CD4-positive, alpha-beta T cell (primary cell): ENCODE measurements around the gene ARL8B. TPM values are rescaled to one million over a fixed set of nuclear protein-coding genes. Genes with fewer than 3 reads are reported as not detected.

Source experiments
- ATAC-seq: fragments of 200-7000 bp; cut with Tn5 transposase; one replicate; pipeline ENCODE4 v1.10.0; 2022; ENCODE audit warnings: mild to moderate bottlenecking; ENCODE audit not compliant: poor library complexity
- CTCF ChIA-PET: fragments of 350-600 bp; sonication (Branson Sonifier 250); formaldehyde crosslinking; loops from one replicate; lab custom pipeline; 2021; ENCODE audit warnings: antibody characterized with exemption, inconsistent platforms; lab: Charles Lee
- POLR2A ChIA-PET: fragments of 350-600 bp; sonication (Branson Sonifier 250); formaldehyde crosslinking; loops from one replicate; lab custom pipeline; 2021; ENCODE audit warnings: antibody characterized with exemption, inconsistent platforms; lab: Charles Lee
- DNase-seq, 14 experiments: peaks; one replicate each; pipeline ENCODE4 v3.0.0-alpha.2; 2013 to 2020; ENCODE audit warnings: mixed read lengths in 2 of 14
- H3K27ac ChIP-seq, 2 donors: one replicate each; pipeline versions ENCODE4 v1.5.1 to v1.7.0; 2013; ENCODE audit warnings: low read length in 2 of 2, low read depth in 1 of 2, mild to moderate bottlenecking in 1 of 2
- H3K27me3 ChIP-seq, 2 experiments: 1 replicate in 1 of 2; 2 replicates in 1 of 2; pipeline versions ENCODE4 v1.6.1 to v1.7.0; 2013; ENCODE audit warnings: low read length in 2 of 2, control low read depth in 1 of 2, mild to moderate bottlenecking in 1 of 2, moderate library complexity in 1 of 2; ENCODE audit not compliant: insufficient read depth in 2 of 2, control insufficient read depth in 1 of 2
- H3K36me3 ChIP-seq: one replicate; pipeline ENCODE4 v1.6.1; 2013; ENCODE audit warnings: low read length, control low read depth; ENCODE audit not compliant: insufficient read depth
- H3K4me1 ChIP-seq: one replicate; pipeline ENCODE4 v1.6.1; 2013; ENCODE audit warnings: low read length, control low read depth; ENCODE audit not compliant: insufficient read depth
- H3K4me3 ChIP-seq: one replicate; pipeline ENCODE4 v1.5.1; 2013; ENCODE audit warnings: mild to moderate bottlenecking, low read length, moderate library complexity
- H3K9me3 ChIP-seq, 2 experiments: 1 replicate in 1 of 2; 2 replicates in 1 of 2; pipeline versions ENCODE4 v1.6.1 to v1.7.0; 2013; ENCODE audit warnings: low read length in 2 of 2, mild to moderate bottlenecking in 2 of 2, control low read depth in 1 of 2, moderate library complexity in 1 of 2; ENCODE audit not compliant: control insufficient read depth in 1 of 2, insufficient read depth in 1 of 2
- H3K27ac Mint-ChIP-seq: one replicate; pipeline ENCODE4 v1.8.0; 2020; ENCODE audit warnings: mixed read lengths
- H3K27me3 Mint-ChIP-seq: one replicate; pipeline ENCODE4 v1.8.0; 2021; ENCODE audit warnings: mixed read lengths
- H3K36me3 Mint-ChIP-seq: one replicate; pipeline ENCODE4 v1.8.0; 2021; ENCODE audit warnings: low read depth, mixed read lengths
- H3K4me1 Mint-ChIP-seq: one replicate; pipeline ENCODE4 v1.8.0; 2021; ENCODE audit warnings: low read depth, mixed read lengths
- H3K4me3 Mint-ChIP-seq: one replicate; pipeline ENCODE4 v1.8.0; 2020; ENCODE audit warnings: mild to moderate bottlenecking, mixed read lengths
- H3K9me3 Mint-ChIP-seq: one replicate; pipeline ENCODE4 v1.8.0; 2020; ENCODE audit warnings: mixed read lengths
- intact Hi-C, 2 experiments: fragments of 100-400 bp; cut with DNase I in 1 of 2; cut with micrococcal nuclease in 1 of 2; formaldehyde crosslinking; loops; one replicate each; pipeline versions ENCODE4 v1.15.1 to v1.9.0; 2023 to 2025; cut with DNase I, micrococcal nuclease
- total RNA-seq, 174 experiments: library from RNA in 2 of 174; stranded (reverse) in 2 of 174; gene quantifications; one replicate each; pipeline ENCODE4 v1.2.3 and lab custom pipeline; 2021 to 2026
- TF ChIP-seq, protein P1 (sequence below): fragments of 200-600 bp; IDR thresholded peaks from one replicate; pipeline ENCODE4 v1.8.0; 2022; ENCODE audit warnings: antibody characterized with exemption, mild to moderate bottlenecking

The ARL8B gene
- total RNA-seq, 2 experiments from 2014 or later: 48.5 to 49.7 TPM

- ATAC-seq: no peak
Observed at GRCh38 chr3:5197022-5197421, 74.9 kb downstream of the ARL8B start.

DNA sequence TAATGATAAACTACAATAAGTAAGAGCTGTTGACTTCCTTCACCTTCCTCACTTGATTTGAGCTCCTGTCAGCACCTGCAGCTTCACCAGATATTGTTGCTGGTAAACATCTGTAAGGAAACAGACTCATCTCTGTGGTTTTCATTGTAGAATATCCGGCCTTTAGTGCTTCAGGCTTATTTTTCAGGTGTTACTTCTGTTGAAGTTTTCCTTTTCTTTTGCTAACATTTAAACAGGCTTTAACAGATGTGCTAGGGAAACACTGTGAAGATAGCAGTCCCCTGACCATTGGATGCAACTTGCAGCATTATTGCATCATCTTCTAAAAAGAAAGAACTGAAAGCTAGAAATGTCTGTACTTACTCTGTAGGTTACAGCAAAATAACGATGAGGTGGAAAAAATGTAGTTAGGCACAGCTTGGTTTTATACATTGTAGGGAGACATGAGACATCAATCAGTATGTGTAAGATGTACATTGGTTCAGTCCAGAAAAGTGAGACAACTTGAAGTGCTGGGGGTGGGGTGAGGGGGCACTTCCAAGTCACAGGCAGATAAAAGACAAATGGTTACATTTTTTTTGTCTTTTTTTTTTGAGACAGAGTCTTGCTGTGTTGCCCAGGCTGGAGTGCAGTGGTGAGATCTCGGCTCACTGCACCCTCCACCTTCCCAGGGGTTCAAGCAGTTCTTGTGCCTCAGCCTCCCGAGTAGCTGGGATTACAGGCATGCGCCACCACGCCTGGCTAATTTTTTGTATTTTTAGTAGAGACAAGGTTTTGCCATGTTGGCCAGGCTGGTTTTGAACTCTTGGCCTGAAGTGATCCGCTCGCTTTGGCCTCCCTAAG lies 75.6 kb downstream of the ARL8B start:
- CTCF ChIA-PET: interaction anchor here (0.7 to 2.8 kb wide), 4 partner anchors 11 to 221 kb away, joined by 3 to 12 read pairs (median 4); partner anchors contain the start of gene EDEM1
- peaks cover 90% of the 10 kb centered on the region for H3K36me3 Mint-ChIP-seq
- Histone ChIP-seq H3K27me3 (no peaks in the 10 kb centered on the region), H3K36me3 (peaks cover 41% of the 10 kb centered on the region), H3K4me1 (peaks cover 67% of the 10 kb centered on the region), H3K27ac (peak overlapping the region; percentile 48 to 71), H3K4me3 (peak overlapping the region; percentile 33), H3K9me3 (no peaks in the 10 kb centered on the region)
- intact Hi-C loops: loop anchor here (1.0 to 10.0 kb wide), 3 partner anchors 10 to 363 kb away; partner anchors contain the start of gene EDEM1 (in 1 of the 2)
- peak in 10 of 14 experiments; percentile 19 to 85 (median 39) for DNase-seq
- no peaks in the 10 kb centered on the region for H3K27me3 Mint-ChIP-seq
- TF ChIP-seq, protein P1, sequence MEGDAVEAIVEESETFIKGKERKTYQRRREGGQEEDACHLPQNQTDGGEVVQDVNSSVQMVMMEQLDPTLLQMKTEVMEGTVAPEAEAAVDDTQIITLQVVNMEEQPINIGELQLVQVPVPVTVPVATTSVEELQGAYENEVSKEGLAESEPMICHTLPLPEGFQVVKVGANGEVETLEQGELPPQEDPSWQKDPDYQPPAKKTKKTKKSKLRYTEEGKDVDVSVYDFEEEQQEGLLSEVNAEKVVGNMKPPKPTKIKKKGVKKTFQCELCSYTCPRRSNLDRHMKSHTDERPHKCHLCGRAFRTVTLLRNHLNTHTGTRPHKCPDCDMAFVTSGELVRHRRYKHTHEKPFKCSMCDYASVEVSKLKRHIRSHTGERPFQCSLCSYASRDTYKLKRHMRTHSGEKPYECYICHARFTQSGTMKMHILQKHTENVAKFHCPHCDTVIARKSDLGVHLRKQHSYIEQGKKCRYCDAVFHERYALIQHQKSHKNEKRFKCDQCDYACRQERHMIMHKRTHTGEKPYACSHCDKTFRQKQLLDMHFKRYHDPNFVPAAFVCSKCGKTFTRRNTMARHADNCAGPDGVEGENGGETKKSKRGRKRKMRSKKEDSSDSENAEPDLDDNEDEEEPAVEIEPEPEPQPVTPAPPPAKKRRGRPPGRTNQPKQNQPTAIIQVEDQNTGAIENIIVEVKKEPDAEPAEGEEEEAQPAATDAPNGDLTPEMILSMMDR: no peak
- H3K27ac Mint-ChIP-seq: peak overlapping the region; percentile 87
- peak overlapping the region; percentile 68 for H3K4me3 Mint-ChIP-seq
- peaks cover 83% of the 10 kb centered on the region for H3K4me1 Mint-ChIP-seq
- peaks cover 4% of the 10 kb centered on the region for H3K9me3 Mint-ChIP-seq
- POLR2A ChIA-PET: interaction anchor here (0.7 to 5.3 kb wide), 13 partner anchors 11 to 704 kb away, joined by 3 to 185 read pairs (median 4); partner anchors contain the start of genes ARL8B and EDEM1
- peak; percentile 73 for ATAC-seq

More at GRCh38 chr3:5197022-5197421, 74.9 kb downstream of the ARL8B start:
- Mint-ChIP-seq H3K27me3 (no peaks in the 10 kb centered on the region), H3K36me3 (peaks cover 90% of the 10 kb centered on the region), H3K4me1 (peaks cover 83% of the 10 kb centered on the region), H3K4me3 (peak overlapping the region; percentile 68), H3K9me3 (peaks cover 4% of the 10 kb centered on the region), H3K27ac (peak overlapping the region; percentile 87)
- Histone ChIP-seq H3K27me3 (no peaks in the 10 kb centered on the region), H3K9me3 (no peaks in the 10 kb centered on the region), H3K36me3 (peaks cover 34% of the 10 kb centered on the region), H3K4me1 (peaks cover 72% of the 10 kb centered on the region), H3K4me3 (peak overlapping the region; percentile 33), H3K27ac (peak overlapping the region; percentile 48 to 71)
- ChIA-PET POLR2A (interaction anchor here (0.6 to 5.3 kb wide), 14 partner anchors 10 to 703 kb away, joined by 3 to 185 read pairs (median 4); partner anchors contain the start of genes ARL8B and EDEM1), CTCF (interaction anchor here (0.8 to 2.8 kb wide), 3 partner anchors 10 to 76 kb away, joined by 4 to 12 read pairs (median 5); partner anchors contain the start of gene EDEM1)
- TF ChIP-seq, protein P1: no peak
- intact Hi-C loops: loop anchor here (1.0 to 10.0 kb wide), 3 partner anchors 10 to 362 kb away; partner anchors contain the start of gene EDEM1 (in 1 of the 2)
- DNase-seq: no peak

DNA sequence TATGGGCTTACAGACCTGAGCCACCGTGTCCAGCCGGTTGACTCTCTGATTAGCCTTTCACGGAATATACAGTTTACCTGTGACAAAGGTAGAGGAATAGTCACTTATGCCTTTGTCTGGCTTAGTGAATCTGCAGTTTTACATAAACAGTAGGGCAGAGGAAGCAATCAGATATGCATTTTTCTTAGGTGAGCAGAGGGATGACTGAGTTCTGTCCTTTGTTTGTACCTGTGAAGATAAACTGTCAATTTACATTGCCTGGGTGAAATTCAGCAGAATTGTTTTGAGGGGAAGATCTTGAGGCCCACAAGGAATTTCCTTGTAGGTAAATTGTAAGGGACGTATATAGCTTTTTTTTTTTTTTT lies 76.2 kb downstream of the ARL8B start:
- TF ChIP-seq, protein P1: no peak
- peak overlapping the region; percentile 32 for H3K4me3 Mint-ChIP-seq
- H3K27me3 Mint-ChIP-seq: no peaks in the 10 kb centered on the region
- peaks cover 91% of the 10 kb centered on the region for H3K36me3 Mint-ChIP-seq
- DNase-seq (no peak), ATAC-seq (no peak)
- Histone ChIP-seq H3K27ac (peak overlapping the region; percentile 48 to 71), H3K4me1 (peaks cover 61% of the 10 kb centered on the region), H3K4me3 (no peak overlapping the region), H3K9me3 (no peaks in the 10 kb centered on the region), H3K36me3 (peaks cover 45% of the 10 kb centered on the region), H3K27me3 (no peaks in the 10 kb centered on the region)
- H3K9me3 Mint-ChIP-seq: peaks cover 4% of the 10 kb centered on the region
- ChIA-PET POLR2A (interaction anchor here (1.1 to 5.3 kb wide), 4 partner anchors 11 to 62 kb away, joined by 6 to 185 read pairs (median 14); partner anchors contain the start of gene EDEM1), CTCF (interaction anchor here (0.7 to 2.8 kb wide), 2 partner anchors 11 to 222 kb away, joined by 3 to 12 read pairs; partner anchors contain the start of gene EDEM1)
- peak overlapping the region; percentile 87 for H3K27ac Mint-ChIP-seq
- intact Hi-C loops: loop anchor here (10.0 kb wide), 2 partner anchors 213 to 363 kb away; no protein-coding TSS in a partner anchor
- H3K4me1 Mint-ChIP-seq: peaks cover 79% of the 10 kb centered on the region
